Fibroblast of skin of left biceps (primary cell): ENCODE measurements around the gene B4GALNT2.

ENCODE experiments used
- DNase-seq, 2 experiments: peaks; one replicate each; pipeline ENCODE4 v3.0.0-alpha.2; 2013; ENCODE audit warnings: low read depth in 2 of 2

Gene B4GALNT2

GRCh38 chr17:49210158-49211029, 77.8 kb downstream of the B4GALNT2 start, which contains the start of the genes ABI3 and GNGT2:
TSS of gene ABI3 (plus strand) at chr17:49210707. CDS start at chr17:49210725, 18 bp downstream.
TSS of gene GNGT2 (minus strand) at chr17:49210574. CDS start at chr17:49207422, 3,152 bp downstream.
- no peak for DNase-seq

GRCh38 chr17:49213399-49213798, 80.8 kb downstream of the B4GALNT2 start:
- DNase-seq: no peak

- DNase-seq: no peak
Measured at GRCh38 chr17:49213847-49214246, 81.3 kb downstream of the B4GALNT2 start.

GRCh38 chr17:49214676-49215360, 82.2 kb downstream of the B4GALNT2 start:
- DNase-seq: no peak

GRCh38 chr17:49216482-49216881, 83.9 kb downstream of the B4GALNT2 start:
- DNase-seq: no peak

- DNase-seq: no peak
Measured at GRCh38 chr17:49216953-49217650, 84.5 kb downstream of the B4GALNT2 start.

GRCh38 chr17:49217651-49218413, 85.3 kb downstream of the B4GALNT2 start:
- DNase-seq: no peak

GRCh38 chr17:49218941-49219913, 86.7 kb downstream of the B4GALNT2 start:
- DNase-seq: no peak

- no peak for DNase-seq
Measured at GRCh38 chr17:49219987-49220386, 87.4 kb downstream of the B4GALNT2 start.

GRCh38 chr17:49223168-49223516, 90.6 kb downstream of the B4GALNT2 start:
- no peak for DNase-seq

GRCh38 chr17:49223517-49224197, 91.1 kb downstream of the B4GALNT2 start:
- DNase-seq: no peak

- DNase-seq: no peak
Measured at GRCh38 chr17:49224198-49224996, 91.8 kb downstream of the B4GALNT2 start.

GRCh38 chr17:49224997-49225337, 92.4 kb downstream of the B4GALNT2 start:
- DNase-seq: no peak

GRCh38 chr17:49225554-49226236, 93.1 kb downstream of the B4GALNT2 start:
- no peak for DNase-seq
